GM18873 (cell line): ENCODE measurements around the gene U2AF1L4.
"Not testable (repeated sequence)": the region's sequence is repeated elsewhere in the genome, so short reads cannot be mapped to it uniquely, and the experiment has no call there.

ENCODE experiments used
- ATAC-seq: cut with Tn5 transposase; IDR thresholded peaks from one replicate; pipeline ENCODE4 v1.9.1; 2021; ENCODE audit warnings: mild to moderate bottlenecking, moderate library complexity, moderate number of reproducible peaks; ENCODE audit not compliant: unreplicated experiment, low FRiP score

The U2AF1L4 gene

DNA sequence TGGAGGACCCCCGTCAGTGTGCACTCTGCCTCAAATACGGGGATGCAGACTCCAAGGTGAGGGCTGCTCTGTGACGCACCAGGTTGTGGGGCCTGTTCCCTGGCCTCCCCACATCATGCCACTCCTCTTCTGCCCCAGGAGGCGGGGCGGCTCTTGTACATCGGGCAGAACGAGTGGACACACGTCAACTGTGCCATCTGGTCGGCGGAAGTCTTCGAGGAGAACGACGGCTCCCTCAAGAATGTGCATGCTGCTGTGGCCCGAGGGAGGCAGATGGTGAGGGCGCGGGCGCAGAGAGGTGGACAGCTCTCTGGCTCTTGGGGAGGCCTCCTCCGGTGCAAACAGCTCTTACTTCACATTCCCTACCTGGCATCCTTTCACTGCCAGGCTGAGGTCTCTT lies 16.2 kb downstream of the U2AF1L4 start:
- no peak for ATAC-seq

DNA sequence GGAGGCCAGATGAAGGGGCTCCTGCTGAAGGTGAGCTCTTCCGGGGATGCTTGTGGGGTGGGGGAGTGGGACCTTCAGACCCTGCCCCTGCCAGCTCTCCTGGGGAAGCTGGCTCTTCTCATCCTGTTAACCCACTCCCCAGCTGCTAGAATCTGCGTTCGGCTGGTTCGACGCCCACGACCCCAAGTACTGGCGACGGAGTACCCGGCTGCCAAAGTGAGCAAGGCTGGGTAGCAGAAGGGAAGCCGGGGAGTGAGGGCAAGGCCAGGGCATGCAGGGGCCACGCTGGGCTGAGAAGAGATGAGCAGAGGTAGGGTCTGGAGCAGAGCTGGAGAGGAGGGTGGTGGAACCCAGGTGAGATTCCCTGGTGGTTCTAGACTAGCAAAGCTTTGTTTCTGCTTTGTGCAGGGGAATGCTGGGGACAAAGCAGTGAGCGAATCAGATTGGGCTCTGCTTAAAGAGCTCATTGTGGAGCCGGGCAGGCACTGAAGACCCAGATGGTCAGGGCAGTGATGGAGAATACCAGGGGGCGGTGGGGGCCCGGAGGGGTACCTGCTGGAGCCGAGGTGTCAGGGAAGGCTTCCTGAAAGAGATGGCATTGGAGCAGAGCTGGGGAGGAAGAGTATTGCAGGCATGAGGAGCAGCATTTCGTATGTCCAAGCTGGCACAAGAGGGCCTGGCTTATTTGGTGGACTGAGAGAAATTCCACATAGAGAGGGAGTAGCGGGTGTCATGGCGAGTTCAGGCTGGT lies 17.1 kb downstream of the U2AF1L4 start:
- ATAC-seq, result no peak

DNA sequence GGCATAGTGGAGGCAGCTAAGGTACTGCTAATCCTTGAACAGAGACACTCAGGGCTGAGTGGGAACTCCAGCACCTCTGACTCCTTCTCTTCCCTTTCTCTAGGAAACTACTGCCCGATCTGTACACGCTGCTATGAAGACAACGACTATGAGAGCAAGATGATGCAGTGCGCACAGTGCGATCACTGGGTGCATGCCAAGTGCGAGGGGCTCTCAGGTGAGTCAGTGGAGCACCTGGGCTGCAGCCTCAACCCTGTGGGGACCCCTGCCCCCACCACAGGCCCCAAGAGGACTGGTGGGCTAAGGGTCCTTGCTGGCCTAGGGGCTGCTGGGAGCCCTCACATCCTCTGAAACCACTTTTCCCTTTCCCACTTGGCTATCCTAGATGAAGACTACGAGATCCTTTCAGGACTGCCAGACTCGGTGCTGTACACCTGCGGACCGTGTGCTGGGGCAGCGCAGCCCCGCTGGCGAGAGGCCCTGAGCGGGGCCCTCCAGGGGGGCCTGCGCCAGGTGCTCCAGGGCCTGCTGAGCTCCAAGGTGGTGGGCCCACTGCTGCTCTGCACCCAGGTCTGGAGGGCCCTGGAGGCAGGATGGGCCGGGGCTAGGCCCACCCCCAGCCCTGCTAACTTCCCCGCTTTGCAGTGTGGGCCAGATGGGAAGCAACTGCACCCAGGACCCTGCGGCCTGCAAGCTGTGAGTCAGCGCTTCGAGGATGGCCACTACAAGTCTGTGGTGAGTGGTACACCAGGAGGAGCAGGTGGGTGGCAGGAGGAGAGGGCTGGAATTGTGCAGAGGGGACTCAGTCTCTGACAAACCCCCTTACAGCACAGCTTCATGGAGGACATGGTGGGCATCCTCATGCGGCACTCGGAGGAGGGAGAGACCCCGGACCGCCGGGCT lies 17.9 kb downstream of the U2AF1L4 start:
- no peak for ATAC-seq

DNA sequence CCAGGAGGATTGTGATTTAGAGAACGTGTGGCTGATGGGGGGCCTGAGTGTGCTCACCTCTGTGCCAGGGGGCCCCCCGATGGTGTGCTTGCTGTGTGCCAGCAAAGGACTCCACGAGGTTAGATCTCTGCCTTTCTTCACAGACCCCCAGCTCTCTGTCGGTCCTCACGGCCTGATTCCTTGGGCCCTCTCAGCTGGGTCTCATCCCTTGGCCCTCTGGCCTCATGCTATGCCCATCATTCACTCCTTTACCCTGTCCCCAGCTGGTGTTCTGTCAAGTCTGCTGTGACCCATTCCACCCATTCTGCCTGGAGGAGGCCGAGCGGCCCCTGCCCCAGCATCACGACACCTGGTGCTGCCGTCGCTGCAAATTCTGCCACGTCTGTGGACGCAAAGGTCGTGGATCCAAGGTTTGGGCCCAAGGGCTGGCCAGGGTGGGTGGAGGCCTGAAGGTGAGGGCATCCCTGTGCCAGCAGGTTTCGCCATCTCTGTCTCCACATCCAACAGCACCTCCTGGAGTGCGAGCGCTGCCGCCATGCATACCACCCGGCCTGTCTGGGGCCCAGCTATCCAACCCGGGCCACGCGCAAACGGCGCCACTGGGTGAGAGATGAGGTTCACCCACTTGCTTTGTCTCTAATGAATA lies 19.9 kb downstream of the U2AF1L4 start:
- no peak for ATAC-seq

DNA sequence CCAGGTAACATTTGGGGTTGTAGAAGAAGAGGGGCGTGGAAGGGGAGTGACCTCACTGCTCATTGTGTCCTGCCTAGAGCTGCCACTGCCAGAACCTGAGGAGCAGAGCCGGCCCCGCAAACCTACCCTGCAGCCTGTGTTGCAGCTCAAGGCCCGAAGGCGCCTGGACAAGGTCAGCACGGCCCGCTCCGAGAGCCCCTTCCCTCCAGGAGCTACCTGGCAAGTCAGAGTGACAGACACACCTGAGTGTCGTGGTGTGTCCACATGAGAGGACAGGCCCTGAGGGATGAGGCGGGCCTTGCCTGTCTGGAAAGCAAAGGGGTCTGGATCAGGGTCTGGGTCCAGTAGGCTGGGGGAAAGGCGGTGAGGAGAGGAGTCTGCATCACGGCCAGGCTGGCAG lies 20.7 kb downstream of the U2AF1L4 start:
- ATAC-seq, result no peak

DNA sequence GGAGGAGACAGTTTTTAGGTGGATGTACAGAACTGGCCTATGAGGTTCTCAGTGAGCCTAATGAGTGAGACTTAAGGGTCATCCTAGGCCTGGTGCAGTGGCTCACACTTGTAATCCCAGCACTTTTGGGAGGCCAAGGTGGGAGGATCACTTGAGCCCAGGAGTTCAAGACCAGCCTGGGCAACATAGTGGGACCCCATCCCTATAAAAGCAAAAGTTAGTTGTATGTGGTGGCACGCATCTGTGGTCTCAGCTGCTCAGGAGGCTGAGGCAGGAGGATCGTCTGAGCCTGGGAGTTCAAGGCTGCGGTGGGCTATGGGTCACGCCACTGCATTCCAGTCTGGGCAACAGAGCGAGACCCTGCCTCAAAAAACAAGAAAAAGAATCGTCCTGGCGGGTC lies 21.1 kb downstream of the U2AF1L4 start:
- ATAC-seq, result not testable (repeated sequence)

DNA sequence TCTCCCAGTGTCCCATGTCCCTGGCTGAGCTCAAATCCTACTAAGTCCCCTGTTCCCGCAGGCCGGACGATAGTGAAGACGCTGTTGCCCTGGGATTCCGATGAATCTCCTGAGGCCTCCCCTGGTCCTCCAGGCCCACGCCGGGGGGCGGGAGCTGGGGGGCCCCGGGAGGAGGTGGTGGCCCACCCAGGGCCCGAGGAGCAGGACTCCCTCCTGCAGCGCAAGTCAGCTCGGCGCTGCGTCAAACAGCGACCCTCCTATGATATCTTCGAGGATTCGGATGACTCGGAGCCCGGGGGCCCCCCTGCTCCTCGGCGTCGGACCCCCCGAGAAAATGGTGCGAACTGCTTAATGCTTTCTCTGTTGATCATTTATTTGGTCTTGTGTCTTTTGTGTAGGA lies 21.5 kb downstream of the U2AF1L4 start:
- no peak for ATAC-seq

DNA sequence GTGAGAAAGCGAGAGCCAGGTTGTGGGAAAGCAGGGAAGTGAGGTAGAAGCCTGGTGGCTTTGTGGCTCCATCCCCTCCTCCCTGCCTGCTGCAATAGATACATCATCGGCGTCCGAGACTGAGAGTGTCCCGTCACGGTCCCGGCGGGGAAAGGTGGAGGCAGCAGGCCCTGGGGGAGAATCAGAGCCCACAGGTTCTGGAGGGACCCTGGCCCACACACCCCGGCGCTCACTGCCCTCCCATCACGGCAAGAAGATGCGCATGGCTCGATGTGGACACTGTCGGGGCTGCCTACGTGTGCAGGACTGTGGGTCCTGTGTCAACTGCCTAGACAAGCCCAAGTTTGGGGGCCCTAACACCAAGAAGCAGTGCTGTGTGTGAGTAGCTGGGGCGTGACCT lies 22.3 kb downstream of the U2AF1L4 start:
- no peak for ATAC-seq

DNA sequence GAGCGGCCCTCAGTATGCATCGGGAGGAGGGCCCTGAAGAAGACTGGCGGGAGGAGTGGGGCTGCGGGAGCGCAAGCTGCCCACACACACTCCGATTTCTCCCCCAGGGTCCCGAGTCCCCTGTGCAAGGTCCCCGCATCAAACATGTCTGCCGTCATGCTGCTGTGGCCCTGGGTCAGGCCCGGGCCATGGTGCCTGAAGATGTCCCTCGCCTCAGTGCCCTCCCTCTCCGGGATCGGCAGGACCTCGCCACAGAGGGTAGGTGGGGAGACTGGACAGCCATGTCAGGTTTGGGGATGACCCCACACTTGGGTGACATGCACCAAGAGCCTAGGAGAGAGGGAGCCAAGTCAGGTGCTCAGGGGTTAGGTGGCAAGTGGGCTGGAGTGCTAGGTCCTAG lies 22.8 kb downstream of the U2AF1L4 start:
- ATAC-seq, result no peak

DNA sequence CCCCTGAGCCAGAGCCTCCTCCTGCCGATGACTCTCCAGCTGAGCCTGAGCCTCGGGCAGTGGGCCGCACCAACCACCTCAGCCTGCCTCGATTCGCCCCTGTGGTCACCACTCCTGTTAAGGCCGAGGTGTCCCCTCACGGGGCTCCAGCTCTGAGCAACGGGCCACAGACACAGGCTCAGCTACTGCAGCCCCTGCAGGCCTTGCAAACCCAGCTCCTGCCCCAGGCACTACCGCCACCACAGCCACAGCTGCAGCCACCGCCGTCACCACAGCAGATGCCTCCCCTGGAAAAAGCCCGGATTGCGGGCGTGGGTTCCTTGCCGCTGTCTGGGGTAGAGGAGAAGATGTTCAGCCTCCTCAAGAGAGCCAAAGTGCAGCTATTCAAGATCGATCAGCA lies 23.8 kb downstream of the U2AF1L4 start:
- no peak for ATAC-seq

DNA sequence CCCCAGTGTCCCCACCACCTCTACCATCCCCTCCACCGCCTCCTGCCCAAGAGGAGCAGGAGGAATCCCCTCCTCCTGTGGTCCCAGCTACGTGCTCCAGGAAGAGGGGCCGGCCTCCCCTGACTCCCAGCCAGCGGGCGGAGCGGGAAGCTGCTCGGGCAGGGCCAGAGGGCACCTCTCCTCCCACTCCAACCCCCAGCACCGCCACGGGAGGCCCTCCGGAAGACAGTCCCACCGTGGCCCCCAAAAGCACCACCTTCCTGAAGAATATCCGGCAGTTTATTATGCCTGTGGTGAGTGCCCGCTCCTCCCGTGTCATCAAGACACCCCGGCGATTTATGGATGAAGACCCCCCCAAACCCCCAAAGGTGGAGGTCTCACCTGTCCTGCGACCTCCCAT lies 24.6 kb downstream of the U2AF1L4 start:
- ATAC-seq, result no peak

DNA sequence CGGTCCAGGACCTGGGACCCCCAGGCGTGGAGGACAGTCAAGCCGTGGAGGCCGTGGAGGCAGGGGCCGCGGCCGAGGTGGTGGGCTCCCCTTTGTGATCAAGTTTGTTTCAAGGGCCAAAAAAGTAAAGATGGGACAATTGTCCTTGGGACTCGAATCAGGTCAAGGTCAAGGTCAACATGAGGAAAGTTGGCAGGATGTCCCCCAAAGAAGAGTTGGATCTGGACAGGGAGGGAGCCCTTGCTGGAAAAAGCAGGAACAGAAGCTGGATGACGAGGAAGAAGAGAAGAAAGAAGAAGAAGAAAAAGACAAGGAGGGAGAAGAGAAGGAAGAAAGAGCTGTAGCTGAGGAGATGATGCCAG lies 25.1 kb downstream of the U2AF1L4 start:
- no peak for ATAC-seq

DNA sequence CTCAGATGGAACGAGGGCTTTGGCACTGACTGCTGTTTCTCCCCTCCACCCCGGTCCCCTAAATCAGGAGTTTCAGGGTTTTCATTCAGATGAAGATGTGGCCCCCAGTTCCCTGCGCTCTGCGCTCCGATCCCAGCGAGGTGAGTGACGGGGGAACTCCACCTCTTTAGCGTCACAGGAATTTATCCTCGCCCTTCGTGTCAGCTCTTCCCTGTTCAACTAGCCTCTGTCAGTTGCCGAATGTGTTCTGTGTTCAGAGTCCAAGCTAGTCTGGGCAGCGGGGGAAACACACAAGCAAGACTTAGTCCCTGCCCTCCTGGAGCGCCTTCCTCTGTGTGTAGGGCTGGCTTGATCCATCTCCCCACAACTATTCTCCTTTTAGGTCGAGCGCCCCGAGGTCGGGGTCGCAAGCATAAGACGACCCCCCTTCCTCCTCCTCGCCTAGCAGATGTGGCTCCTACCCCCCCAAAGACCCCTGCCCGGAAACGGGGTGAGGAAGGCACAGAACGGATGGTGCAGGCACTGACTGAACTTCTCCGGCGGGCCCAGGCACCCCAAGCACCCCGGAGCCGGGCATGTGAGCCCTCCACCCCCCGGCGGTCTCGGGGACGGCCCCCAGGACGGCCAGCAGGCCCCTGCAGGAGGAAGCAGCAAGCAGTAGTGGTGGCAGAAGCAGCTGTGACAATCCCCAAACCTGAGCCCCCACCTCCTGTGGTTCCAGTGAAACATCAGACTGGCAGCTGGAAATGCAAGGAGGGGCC lies 25.6 kb downstream of the U2AF1L4 start:
- no peak for ATAC-seq

DNA sequence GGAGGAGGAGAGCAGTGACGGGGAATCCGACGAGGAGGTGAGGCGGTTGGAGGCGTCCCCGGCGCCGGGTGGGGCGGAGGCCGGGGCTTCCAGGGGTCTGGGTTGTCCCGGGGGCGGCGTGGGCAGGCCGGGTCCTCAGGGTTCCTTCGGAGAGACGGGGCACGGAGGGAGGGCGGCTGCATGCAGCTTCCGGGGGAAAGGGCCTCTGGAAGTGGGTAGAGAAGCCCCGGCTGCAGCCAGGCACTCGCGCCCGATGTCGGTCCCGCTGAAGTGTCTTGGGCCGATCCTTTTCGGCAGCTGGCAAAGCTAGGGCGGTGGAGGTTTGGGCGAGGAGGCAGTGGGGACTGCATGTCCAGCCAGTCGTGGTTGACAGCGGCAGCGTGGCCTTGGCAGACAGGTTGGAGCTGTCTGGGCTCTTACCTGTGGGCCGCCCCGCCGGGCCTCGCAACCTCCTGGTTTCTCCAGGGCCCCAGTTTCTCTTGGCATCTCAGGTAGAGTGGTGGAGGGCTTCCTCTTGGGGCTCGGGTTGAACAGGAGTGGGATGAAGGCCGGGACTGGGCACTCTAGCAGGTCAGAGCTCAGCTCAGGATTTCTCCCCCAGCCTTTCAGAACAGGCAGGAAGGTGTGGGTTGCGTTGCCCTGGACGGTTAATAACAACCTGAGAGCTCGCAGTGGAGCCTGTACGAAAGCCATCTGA lies 26.7 kb downstream of the U2AF1L4 start:
- no peak for ATAC-seq

DNA sequence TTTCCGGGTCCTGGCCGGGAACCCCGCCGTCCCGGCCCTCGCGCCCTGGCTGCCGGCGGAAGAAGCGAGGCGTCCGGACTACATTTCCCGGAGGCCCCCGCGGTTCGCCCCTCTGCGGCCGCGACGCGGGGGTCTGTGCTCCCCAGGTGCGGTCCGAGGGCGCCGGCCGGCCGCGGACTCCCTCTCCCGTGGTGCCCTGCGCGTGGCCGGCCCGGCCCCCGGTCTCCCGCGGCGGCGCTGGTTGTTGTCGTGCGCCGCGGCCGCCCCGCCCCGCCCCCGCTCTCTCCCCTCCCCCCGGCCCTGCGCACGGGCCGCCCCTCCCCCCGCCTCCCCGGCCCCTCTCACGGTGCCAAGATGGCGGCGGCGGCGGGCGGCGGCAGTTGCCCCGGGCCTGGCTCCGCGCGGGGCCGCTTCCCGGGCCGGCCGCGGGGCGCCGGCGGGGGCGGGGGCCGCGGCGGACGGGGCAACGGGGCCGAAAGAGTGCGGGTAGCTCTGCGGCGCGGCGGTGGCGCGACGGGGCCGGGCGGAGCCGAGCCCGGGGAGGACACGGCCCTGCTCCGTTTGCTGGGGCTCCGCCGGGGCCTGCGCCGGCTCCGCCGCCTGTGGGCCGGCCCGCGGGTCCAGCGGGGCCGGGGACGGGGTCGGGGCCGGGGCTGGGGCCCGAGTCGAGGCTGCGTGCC lies 27.4 kb downstream of the U2AF1L4 start, which contains the start of gene KMT2B:
Gene KMT2B, plus strand, starts transcription at position 339 of the 680 bp plus-strand sequence. Its CDS starts 16 bp downstream, at position 355.
- ATAC-seq, result no peak

DNA sequence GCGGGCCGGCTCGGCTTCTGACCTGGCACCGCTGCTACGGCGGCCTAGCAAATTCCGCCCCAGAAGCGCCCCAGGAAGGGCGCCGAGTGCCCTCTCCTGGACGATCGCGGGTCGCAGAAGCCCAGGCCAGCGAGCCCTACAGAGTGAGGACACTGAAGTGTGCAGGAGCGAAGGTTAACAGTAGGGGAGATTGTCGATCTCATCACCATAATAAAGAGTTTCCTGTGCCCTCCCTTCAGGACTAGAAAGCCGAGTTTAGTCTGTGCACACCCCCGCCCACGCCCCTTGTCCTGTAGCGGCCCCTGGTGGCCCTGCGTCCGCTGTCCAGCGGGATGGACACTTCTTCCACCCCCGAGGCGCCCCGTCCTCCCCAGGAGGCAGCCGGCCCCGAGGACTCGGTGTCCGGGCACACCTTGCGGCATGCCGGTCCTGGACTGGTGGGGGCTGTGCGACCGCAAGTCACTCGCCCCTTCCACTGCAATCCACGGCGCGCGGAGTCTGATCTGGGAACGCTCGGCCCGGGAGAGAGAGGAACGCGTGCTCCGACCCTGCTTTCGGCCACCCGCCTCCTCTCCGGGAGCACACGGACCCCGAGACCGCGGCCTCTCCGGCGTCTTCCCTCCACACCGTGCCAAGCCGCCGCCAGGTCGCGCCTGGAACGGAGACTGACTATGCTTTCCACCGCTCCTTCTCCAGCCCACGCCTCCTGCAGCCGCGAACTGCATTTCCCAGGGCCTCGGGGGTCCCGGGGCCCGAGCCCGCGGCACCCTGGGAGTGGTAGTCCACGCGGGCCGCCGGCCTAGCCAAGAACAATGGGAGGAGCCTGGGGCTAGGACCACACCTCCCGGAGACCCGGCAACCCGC lies 28.2 kb downstream of the U2AF1L4 start:
- peak; percentile 44 for ATAC-seq

DNA sequence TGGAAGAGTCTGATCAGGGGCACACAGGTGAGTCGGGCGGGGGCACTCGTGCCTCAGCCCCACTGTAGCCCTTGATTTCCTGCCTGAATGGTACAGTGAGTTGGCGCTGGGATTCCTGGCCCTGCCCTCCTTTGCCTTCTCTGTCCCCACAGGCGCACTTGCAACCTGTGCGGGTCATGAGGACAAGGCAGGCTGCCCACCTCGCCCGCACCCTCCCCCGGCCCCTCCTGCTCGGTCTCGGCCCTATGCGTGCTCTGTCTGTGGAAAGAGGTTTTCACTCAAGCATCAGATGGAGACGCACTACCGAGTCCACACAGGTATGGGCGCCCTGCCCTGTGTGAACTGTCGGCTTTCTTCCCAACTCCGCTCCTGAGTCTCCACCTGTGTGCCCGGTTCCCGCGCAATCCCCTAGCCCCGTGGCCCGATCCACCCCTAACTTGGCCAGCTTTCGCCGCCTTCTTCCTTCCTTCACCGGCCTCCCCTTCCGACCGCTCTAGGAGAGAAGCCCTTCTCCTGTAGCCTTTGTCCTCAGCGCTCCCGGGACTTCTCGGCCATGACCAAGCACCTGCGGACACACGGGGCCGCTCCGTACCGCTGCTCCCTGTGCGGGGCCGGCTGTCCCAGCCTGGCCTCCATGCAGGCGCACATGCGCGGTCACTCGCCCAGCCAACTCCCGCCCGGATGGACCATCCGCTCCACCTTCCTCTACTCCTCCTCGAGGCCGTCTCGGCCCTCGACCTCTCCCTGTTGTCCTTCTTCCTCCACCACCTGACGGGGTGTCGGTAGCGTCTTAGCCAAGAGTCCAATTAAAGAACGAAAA lies 29.0 kb downstream of the U2AF1L4 start:
- peak; percentile 11 for ATAC-seq
